Mesothelial cell of epicardium (in vitro differentiated cells): ENCODE measurements around the gene CUBN. TPM values are rescaled to one million over a fixed set of nuclear protein-coding genes. Genes with fewer than 3 reads are reported as not detected.

Source experiments
- DNase-seq, 2 experiments: peaks; one replicate each; pipeline ENCODE4 v3.0.0; 2021; ENCODE audit warnings: low spot score in 2 of 2; ENCODE audit not compliant: unreplicated experiment in 2 of 2
- H3K27ac Mint-ChIP-seq: 2 replicates; pipeline ENCODE4 v1.8.0; 2021; ENCODE audit warnings: mixed read lengths
- H3K27me3 Mint-ChIP-seq: 2 replicates; pipeline ENCODE4 v1.8.0; 2021; ENCODE audit warnings: low read depth, mixed read lengths
- H3K36me3 Mint-ChIP-seq: 2 replicates; pipeline ENCODE4 v1.8.0; 2021; ENCODE audit warnings: mixed read lengths
- H3K4me1 Mint-ChIP-seq: 2 replicates; pipeline ENCODE4 v1.8.0; 2021; ENCODE audit warnings: mixed read lengths
- H3K4me3 Mint-ChIP-seq: 2 replicates; pipeline ENCODE4 v1.8.0; 2021; ENCODE audit warnings: mild to moderate bottlenecking, moderate library complexity, mixed read lengths
- H3K9me3 Mint-ChIP-seq: 2 replicates; pipeline ENCODE4 v1.8.0; 2021; ENCODE audit warnings: mixed read lengths
- CTCF ChIP-seq: fragments of 200-600 bp; sonication (generic); IDR thresholded peaks from one replicate; pipeline ENCODE4 v1.5.0; 2021; ENCODE audit warnings: antibody characterized with exemption; ENCODE audit not compliant: unreplicated experiment
- total RNA-seq: library from RNA; stranded (reverse); gene quantifications from 3 replicates; pipeline ENCODE4 v1.2.1, GENCODE V29; 2021

Gene CUBN
- total RNA-seq, 1 donor from 2014 or later, result 1.5 TPM

- TF ChIP-seq CTCF, result no peak
- no peaks in the 10 kb centered on the region for H3K9me3 Mint-ChIP-seq
- no peak overlapping the region for H3K27ac Mint-ChIP-seq
- DNase-seq, result no peak
- no peak overlapping the region for H3K4me3 Mint-ChIP-seq
- H3K36me3 Mint-ChIP-seq, result peaks cover 9% of the 10 kb centered on the region
- no peaks in the 10 kb centered on the region for H3K27me3 Mint-ChIP-seq
- peaks cover 14% of the 10 kb centered on the region for H3K4me1 Mint-ChIP-seq
Observed at GRCh38 chr10:16811292-16811691, 318.3 kb downstream of the CUBN start.

DNA sequence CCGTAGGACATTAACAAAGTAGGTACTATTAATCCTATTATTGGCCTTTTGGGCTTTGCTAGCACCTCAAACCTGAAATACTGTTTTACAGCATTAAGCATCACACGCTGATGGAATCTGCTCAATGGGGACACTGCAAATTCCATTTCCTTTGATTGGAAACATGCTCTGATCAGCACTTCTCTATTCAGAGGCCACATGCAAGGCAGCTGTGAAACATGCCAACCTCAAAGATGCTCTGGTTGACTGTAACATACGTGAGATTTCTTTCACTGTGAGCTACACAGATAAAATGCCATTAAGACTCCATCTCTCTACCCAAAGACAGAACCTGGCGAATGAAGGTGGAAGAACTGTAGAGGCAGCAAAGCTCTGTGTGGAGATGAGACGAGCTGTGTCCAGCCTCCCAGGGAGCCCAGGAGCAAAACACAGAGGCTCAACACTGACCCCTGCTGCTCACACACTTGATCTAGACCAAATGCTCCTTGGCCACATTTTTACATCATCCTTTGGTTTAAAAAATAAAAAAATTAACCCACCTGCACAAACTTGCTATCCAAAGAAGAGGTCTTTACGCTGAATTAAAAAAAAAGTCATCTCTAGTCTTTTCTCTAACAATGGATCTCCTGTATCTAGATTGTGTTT, 320.4 kb downstream of the CUBN start:
- peaks cover 6% of the 10 kb centered on the region for H3K9me3 Mint-ChIP-seq
- peaks cover 14% of the 10 kb centered on the region for H3K36me3 Mint-ChIP-seq
- no peak overlapping the region for H3K4me3 Mint-ChIP-seq
- peaks cover 2% of the 10 kb centered on the region for H3K4me1 Mint-ChIP-seq
- no peak for DNase-seq
- no peak overlapping the region for H3K27ac Mint-ChIP-seq
- no peak for TF ChIP-seq CTCF
- H3K27me3 Mint-ChIP-seq, result no peaks in the 10 kb centered on the region

DNA sequence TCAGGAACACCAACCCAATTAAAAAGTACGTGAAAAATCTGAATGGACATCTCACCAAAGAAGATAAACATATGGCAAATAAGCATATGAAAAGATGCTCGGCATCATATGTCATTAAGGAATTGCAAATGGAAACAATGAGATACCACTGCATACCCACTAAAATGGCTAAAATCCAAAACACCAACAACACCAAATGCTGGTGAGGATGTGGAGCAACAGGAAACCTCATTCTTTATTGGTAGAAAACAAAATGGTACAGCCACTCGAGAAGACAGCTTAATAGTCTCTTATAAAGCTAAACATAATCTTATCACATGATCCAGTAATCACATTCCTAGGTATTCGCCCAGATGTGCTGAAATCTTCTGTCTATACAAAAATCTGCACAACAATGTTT, 325.5 kb downstream of the CUBN start:
- no peak for DNase-seq
- Mint-ChIP-seq H3K4me1 (no peaks in the 10 kb centered on the region), H3K9me3 (peaks cover 14% of the 10 kb centered on the region), H3K36me3 (peaks cover 19% of the 10 kb centered on the region), H3K4me3 (no peak overlapping the region), H3K27ac (no peak overlapping the region), H3K27me3 (no peaks in the 10 kb centered on the region)
- no peak for TF ChIP-seq CTCF

DNA sequence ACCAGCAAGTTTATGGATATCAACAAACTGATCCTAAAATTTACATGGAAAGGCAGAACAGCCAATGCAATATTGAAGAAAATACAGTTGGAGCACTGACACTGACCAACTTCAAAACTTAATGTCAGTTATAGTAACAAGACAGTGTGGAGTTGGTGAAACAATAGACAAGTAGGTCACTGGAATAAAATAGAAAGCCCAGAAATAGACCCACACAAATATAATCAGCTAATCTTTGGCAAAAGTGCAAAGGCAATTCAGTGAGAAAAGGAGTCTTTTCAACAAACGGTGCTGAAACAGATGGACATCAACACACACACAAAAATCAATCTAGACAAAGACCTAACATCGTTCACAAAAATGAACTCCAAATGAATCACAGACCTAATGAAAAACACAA, 326.1 kb downstream of the CUBN start:
- Mint-ChIP-seq H3K27ac (no peak overlapping the region), H3K9me3 (peaks cover 16% of the 10 kb centered on the region), H3K4me3 (no peak overlapping the region), H3K36me3 (peaks cover 23% of the 10 kb centered on the region), H3K4me1 (no peaks in the 10 kb centered on the region), H3K27me3 (no peaks in the 10 kb centered on the region)
- no peak for TF ChIP-seq CTCF
- DNase-seq, result no peak

- Mint-ChIP-seq H3K4me3 (no peak overlapping the region), H3K4me1 (no peaks in the 10 kb centered on the region), H3K9me3 (peaks cover 16% of the 10 kb centered on the region), H3K27me3 (no peaks in the 10 kb centered on the region), H3K27ac (no peak overlapping the region), H3K36me3 (peaks cover 19% of the 10 kb centered on the region)
- TF ChIP-seq CTCF, result no peak
- DNase-seq, result no peak
Observed at GRCh38 chr10:16799621-16800020, 330.0 kb downstream of the CUBN start.

DNA sequence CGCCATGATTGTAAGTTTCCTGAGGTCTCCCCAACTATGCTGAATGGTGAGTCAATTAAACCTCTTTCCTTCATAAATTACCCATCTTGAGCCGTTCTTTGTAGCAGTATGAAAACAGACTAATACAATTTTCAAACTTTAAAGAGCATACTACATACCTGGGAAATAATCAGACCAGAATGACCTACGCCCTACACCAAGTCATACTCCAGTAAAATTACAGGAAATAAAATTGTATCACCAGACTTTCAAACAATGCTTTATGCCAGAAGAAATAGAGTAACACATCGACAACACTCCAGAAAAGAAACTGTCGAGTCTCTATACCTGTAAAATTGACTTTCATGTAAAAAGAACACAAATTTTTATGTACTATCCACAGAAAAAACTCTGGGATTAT, 331.0 kb downstream of the CUBN start:
- TF ChIP-seq CTCF, result no peak
- no peak for DNase-seq
- Mint-ChIP-seq H3K4me3 (no peak overlapping the region), H3K27me3 (no peaks in the 10 kb centered on the region), H3K36me3 (peaks cover 12% of the 10 kb centered on the region), H3K27ac (no peak overlapping the region), H3K9me3 (peaks cover 14% of the 10 kb centered on the region), H3K4me1 (no peaks in the 10 kb centered on the region)
